Measurements from ENCODE around the gene TNP1.

GRCh38 chr2:216872040-216872439 lies 12.2 kb upstream of the TNP1 start:
- no peak for TF ChIP-seq GATA2 (IDR thresholded peaks at IDR 0.05; ENCODE audit: low read depth, low read length)
- TF ChIP-seq GATA3 (IDR thresholded peaks at IDR 0.05; ENCODE audit: low read depth, low read length), result no peak
